Right lobe of liver (tissue), 6 donors: ENCODE measurements around the gene HBP1. TPM values are rescaled to one million over a fixed set of nuclear protein-coding genes. Genes with fewer than 3 reads are reported as not detected.

Source experiments
- ATAC-seq, 4 donors: fragments of 200-7000 bp; cut with Tn5 transposase; one replicate each; pipeline ENCODE4 v1.9.1; 2020; ENCODE audit warnings: mild to moderate bottlenecking in 4 of 4, moderate library complexity in 4 of 4
- DNase-seq, 3 donors: peaks; one replicate each; pipeline ENCODE4 v3.0.0-alpha.2; 2020
- H3K27ac ChIP-seq, 3 donors: fragments of 200-600 bp; one replicate each; pipeline ENCODE4 v1.8.0; 2022
- H3K27me3 ChIP-seq, 2 donors: fragments of 200-600 bp; one replicate each; pipeline ENCODE4 v1.8.0; 2022
- H3K36me3 ChIP-seq, 4 donors: fragments of 200-600 bp; sonication (generic) in 1 of 4; one replicate each; pipeline versions ENCODE4 v1.5.1 to v1.8.0; 2017 to 2022; ENCODE audit warnings: control low read depth in 1 of 4
- H3K4me1 ChIP-seq, 4 donors: fragments of 200-600 bp; sonication (generic) in 1 of 4; one replicate each; pipeline versions ENCODE4 v1.5.1 to v1.8.0; 2017 to 2022; ENCODE audit warnings: control low read depth in 1 of 4
- H3K4me3 ChIP-seq, 3 donors: fragments of 200-600 bp; one replicate each; pipeline ENCODE4 v1.8.0; 2022
- H3K9me3 ChIP-seq, 4 donors: fragments of 200-600 bp; sonication (generic) in 1 of 4; one replicate each; pipeline versions ENCODE4 v1.5.1 to v1.8.0; 2017 to 2022; ENCODE audit warnings: control low read depth in 1 of 4
- POLR2A ChIP-seq: fragments of 450-650 bp; IDR thresholded peaks from one replicate; pipeline ENCODE4 v1.6.1; 2017; ENCODE audit warnings: antibody characterized with exemption, mild to moderate bottlenecking
- WGBS: methylation state at CpG from one replicate; pipeline ENCODE4 v1.1.6; 2018; ENCODE audit warnings: low coverage, low lambda C conversion rate; ENCODE audit not compliant: insufficient coverage; ENCODE audit errors: missing lambda C conversion rate; 5-methylcytosine and 5-hydroxymethylcytosine counted together
- intact Hi-C, 2 donors: fragments of 100-400 bp; cut with DNase I; formaldehyde crosslinking; loops; one replicate each; pipeline versions ENCODE4 v1.11.2 to v1.14.1; 2022
- total RNA-seq, 6 experiments: library from RNA; depleted of rRNA in 2 of 6; stranded (reverse); fragments of >200 nt in 2 of 6; fragmentation: NEBNext Ultra II Directional in 3 of 6; extraction: Animal tissue kit (Norgen Biotek cat#: 25700) in 3 of 6; gene quantifications; one replicate each; pipeline versions ENCODE4 v1.1.0 to v1.2.4, GENCODE V29; 2016 to 2023
- TF ChIP-seq, protein P1 (sequence below), 4 donors: fragments of 200-600 bp in 3 of 4; fragments of 450-650 bp in 1 of 4; IDR thresholded peaks; one replicate each; pipeline versions ENCODE4 v1.5.1 to v1.8.0; 2016 to 2022; ENCODE audit warnings: antibody characterized with exemption in 4 of 4, mild to moderate bottlenecking in 2 of 4
- donor health status: DM: no; HTN: yes; CAD: no.
- donor health status: DM: no; HTN: no; CAD: no.
- donor health status: DM: no; HTN: no; CAD: no.
- donor health status: DM: no; HTN: yes; CAD: no.
- donor health status: DM: no; HTN: yes; CAD: no.

Gene HBP1
- total RNA-seq, 6 experiments from 2014 or later: 30.2 to 50.0 (median 36.9) TPM

DNA sequence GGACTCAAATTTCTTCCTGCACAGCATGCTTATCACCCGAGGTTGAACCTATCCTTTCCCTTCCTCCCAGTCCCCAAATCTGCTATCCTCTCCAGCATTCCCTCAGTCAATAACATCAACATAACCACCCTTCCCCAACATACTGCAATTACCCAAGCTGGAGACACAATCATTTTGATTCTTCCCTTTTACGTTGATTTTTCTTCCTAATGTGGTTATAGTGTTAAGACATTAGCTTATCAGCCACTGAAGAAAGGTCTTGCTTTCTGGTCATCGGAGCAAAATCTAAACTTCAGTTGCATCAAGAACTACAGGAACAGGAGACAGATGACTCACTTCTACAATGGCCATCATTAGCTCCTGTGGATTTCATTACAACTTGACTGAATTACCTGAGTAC, 3.5 kb upstream of the HBP1 start:
- no peak overlapping the region for H3K4me3 ChIP-seq
- no peaks in the 10 kb centered on the region for H3K27me3 ChIP-seq
- 61% methylated on average over 3 of the region's 3 CpGs for WGBS
- H3K27ac ChIP-seq: no peak overlapping the region
- no peaks in the 10 kb centered on the region for H3K36me3 ChIP-seq
- intact Hi-C loops: no loop called here
- H3K4me1 ChIP-seq: peaks cover 0 to 4% (median 1%) of the 10 kb centered on the region in 4 donors
- ATAC-seq: no peak
- H3K9me3 ChIP-seq: no peaks in the 10 kb centered on the region
- no peak for TF ChIP-seq POLR2A
- DNase-seq: no peak

DNA sequence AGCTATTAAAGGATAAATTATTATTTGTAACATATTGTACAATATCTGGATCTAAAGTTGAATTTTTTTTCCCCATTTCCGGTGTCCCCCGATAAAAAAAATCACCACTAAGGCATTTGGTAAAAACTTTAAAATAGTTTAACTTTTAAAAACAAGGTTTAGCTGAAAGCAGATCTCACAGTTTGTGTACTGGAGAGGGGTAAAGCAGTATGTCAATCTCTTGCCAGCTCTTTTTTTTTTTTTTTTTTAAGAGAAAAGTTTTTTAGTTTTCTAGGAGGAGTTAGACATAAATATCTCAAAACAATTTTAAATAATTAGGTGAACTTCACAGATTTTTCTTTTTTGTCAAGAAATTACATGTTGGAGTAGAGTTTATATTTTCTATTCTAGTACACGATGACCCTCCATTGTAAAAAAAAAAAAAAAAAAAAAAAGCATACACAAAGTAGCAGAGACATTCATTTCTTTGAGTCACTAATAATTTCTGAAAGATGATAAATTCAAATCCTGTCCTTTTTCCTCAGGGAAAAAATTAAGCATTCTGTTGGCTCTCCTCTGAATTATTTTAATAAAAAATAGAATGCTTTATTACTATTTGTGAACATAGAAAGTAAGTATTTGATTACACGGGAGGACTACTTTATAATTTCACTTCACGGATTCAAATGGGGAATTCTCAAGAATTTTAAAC, 1.9 kb upstream of the HBP1 start:
- ATAC-seq (no peak), DNase-seq (no peak)
- Histone ChIP-seq H3K9me3 (no peaks in the 10 kb centered on the region), H3K27ac (peak overlapping the region; percentile 98 to 99 (median 99)), H3K27me3 (no peaks in the 10 kb centered on the region), H3K4me3 (peak overlapping the region; percentile 44 to 59 (median 57)), H3K4me1 (peaks cover 0 to 16% (median 4%) of the 10 kb centered on the region in 4 donors), H3K36me3 (no peaks in the 10 kb centered on the region)
- TF ChIP-seq POLR2A: no peak
- TF ChIP-seq, protein P1, sequence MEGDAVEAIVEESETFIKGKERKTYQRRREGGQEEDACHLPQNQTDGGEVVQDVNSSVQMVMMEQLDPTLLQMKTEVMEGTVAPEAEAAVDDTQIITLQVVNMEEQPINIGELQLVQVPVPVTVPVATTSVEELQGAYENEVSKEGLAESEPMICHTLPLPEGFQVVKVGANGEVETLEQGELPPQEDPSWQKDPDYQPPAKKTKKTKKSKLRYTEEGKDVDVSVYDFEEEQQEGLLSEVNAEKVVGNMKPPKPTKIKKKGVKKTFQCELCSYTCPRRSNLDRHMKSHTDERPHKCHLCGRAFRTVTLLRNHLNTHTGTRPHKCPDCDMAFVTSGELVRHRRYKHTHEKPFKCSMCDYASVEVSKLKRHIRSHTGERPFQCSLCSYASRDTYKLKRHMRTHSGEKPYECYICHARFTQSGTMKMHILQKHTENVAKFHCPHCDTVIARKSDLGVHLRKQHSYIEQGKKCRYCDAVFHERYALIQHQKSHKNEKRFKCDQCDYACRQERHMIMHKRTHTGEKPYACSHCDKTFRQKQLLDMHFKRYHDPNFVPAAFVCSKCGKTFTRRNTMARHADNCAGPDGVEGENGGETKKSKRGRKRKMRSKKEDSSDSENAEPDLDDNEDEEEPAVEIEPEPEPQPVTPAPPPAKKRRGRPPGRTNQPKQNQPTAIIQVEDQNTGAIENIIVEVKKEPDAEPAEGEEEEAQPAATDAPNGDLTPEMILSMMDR (IDR thresholded peaks at IDR 0.05): no peak
- WGBS: 38% methylated on average over 5 of the region's 5 CpGs
- intact Hi-C loops: no loop called here

DNA sequence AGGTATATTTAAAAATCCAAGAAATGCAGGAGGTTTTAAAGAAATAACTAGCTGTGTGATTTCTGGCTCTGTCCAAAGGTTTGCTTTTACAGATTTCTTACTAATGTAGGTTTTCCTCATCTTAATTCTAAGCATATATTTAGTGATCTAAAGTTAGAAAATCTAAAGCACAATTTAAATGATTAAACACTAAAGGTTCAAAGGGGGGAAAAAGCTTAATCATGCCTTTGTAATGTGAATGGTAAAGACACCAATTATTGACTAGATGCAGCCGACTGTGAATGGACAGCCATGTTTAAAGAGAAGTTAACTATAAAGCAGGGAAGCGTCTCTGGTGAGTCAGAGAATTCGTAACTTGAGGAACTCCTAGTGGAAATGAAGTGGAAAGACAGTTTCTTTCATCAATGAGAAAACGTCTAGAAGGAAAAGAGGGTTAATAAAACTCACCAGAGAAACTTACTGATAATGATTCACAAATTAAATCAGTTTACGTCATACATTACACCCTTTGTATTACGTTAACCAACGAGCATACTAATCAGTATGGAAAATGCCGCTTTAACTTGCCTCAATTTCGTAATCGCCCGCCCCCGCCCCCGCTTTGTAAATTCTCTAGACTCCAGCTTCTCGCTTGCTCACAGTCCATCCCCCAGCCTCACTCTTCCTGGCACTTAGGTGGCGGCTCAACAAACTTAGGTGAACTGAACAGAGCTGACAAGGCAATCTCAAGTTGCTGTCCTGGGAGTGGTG, 1.1 kb upstream of the HBP1 start:
- peak; percentile 22 to 33 (median 28) for ATAC-seq
- no peaks in the 10 kb centered on the region for H3K9me3 ChIP-seq
- H3K4me1 ChIP-seq: peaks cover 0 to 19% (median 4%) of the 10 kb centered on the region in 4 donors
- H3K27me3 ChIP-seq: no peaks in the 10 kb centered on the region
- intact Hi-C loops: no loop called here
- 1% methylated on average over 15 of the region's 15 CpGs for WGBS
- no peaks in the 10 kb centered on the region for H3K36me3 ChIP-seq
- peak in 2 of 3 donors; percentile 69 to 74 for DNase-seq
- TF ChIP-seq POLR2A: peak; percentile 15
- TF ChIP-seq, protein P1 (IDR thresholded peaks at IDR 0.05): peak; percentile 22 to 50 (median 26)
- H3K27ac ChIP-seq: peak overlapping the region; percentile 98 to 99 (median 99)
- H3K4me3 ChIP-seq: peak overlapping the region; percentile 44 to 59 (median 57)

DNA sequence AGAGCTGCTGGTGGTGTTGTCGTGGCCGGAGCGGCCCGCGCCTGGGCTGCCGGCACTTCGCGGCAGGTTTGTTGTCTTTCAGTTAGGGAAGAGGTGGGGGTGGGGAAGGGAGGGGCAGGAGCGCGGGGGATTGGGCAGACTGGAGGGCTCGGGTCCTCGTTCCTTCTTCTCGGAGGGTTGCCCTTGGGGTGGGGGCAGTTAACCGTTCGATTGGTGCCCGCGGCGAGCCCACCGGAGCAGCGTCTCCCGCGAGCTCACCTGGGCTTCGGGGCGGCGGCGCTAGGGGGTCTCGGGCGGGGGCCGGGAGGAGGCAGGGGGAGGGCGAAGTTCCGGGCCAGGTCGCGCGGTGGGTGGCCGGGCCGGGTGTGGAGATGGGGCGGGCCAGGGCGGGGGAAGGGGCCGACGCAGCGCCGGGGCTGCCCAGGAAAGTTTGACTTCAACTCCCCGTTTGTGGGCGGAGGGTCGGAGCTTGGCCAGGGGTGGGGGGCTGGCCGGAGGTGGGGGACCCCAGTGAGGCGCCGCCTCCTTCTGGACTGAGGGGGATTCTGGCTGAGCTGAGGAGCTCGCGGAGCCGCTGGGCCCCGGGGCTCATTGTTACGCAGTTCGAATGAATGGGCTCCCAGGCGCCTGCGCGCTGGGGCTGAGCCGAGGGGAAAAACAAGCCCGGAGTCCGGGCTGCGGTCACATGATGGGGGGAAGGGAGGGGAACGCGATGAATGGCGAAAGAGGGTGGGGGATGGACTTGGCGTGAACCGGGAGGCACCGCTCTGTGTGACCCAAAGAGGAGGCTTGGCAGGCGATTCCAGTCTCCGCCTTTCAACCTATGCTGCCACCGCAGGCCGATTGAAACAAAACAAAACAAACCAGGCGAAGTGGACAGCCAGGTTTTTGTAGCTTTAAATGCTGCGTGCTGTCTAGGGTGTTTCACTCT, 582 bp downstream of the HBP1 start:
- WGBS: under 1% methylated on average over 25 of the region's 73 CpGs
- Histone ChIP-seq H3K27ac (peak overlapping the region; percentile 96 to 100 (median 98)), H3K36me3 (no peaks in the 10 kb centered on the region), H3K4me1 (peaks cover 0 to 28% (median 7%) of the 10 kb centered on the region in 4 donors), H3K27me3 (no peaks in the 10 kb centered on the region), H3K9me3 (no peaks in the 10 kb centered on the region), H3K4me3 (peak overlapping the region; percentile 58 to 70 (median 68))
- intact Hi-C loops: no loop called here
- ATAC-seq (peak; percentile 67 to 77 (median 70)), DNase-seq (peak; percentile 96 to 99 (median 98))
- TF ChIP-seq, protein P1 (IDR thresholded peaks at IDR 0.05): peak in 2 of 4 donors; percentile 21 to 22
- peak; percentile 47 for TF ChIP-seq POLR2A
